Measurements from ENCODE around the gene EHBP1L1.

Gene EHBP1L1

GRCh38 chr11:65595131-65595530 lies 19.3 kb downstream of the EHBP1L1 start:
- DNase-seq: no peak

GRCh38 chr11:65595543-65596281 lies 19.9 kb downstream of the EHBP1L1 start, which contains the start of gene KCNK7:
Gene KCNK7, minus strand, starts transcription at chr11:65595800. Its CDS starts 28 bp downstream, at chr11:65595772.
- peak in 2 of 4 experiments; percentile 21 to 41 for DNase-seq

DNA sequence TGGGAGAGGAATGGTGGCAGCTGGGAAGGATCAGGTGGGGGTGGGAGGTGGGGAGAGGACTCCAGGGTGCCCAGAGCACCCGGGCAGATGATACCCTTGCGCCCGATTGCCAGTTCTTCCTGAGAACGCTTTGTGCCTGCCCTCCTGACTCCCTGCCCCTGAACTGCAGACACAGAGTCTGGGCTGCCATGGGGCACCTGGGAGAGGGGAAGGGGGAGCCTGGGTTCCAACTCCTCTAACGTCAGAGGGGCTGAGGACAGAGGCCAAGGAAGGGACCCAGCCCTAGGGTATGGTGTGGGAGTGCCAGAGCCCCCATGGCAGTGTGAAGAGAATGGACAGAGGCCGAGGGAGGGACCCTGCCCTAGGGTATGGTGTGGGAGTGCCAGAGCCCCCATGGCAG lies 20.7 kb downstream of the EHBP1L1 start:
- DNase-seq: no peak

DNA sequence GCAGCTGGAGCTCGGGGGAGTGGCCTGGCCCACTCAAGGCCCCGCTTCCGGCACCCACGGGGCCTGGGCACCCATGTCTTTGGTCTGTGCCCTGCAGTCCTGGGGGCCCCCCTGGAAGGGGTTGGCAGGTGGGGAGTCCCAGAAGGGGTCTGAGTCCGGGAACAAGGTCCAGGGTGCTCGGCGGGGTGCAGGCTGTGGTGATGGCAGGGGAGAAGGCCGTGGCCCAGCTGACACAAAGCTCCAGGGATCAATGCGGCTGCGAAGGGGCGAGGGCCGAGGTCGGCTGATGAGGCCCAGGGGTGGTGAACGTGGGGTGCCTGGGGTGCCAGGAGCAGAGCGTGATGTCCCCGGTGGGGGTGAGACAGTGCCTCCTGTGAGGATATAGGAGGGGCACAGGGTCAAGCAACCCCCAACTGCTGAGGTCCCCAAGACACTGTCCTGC lies 22.4 kb downstream of the EHBP1L1 start:
- DNase-seq: no peak

DNA sequence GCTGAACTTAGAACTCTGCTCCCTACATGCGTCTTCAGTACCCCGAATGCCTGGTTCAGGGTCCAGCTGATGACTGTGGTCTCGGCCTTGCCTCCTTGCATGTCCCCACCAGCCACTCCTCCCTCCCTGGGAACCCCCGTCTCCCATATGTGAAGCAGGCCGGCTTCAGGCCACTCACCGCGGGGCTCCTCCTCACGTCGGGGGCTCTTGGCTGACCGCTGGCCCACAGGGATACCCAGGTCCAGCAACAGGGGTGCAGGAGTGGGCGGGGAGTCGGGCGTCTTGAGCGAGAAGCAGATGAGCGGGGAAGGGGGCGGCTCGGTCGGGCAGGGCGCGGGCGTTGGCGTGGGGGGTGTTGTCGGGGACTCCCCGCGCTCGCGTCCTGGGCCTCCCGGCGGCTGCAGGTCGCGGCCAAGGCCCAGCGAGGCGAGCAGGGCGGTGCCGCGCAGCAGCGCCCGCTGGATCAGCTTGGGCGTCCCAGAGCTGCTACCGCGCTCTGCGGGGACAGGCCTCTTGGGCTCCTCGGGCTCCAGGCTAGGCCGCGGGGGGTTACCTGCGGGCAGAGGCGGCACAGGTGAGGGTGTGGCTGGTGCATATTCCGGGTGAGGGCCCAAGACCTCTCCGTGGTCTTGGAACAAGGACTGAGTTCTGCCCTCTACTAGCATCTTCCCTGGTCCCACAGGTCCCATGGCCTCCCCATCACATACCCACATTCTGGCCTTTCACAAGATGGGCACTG lies 23.5 kb downstream of the EHBP1L1 start:
- DNase-seq: no peak

- no peak for DNase-seq
Observed at GRCh38 chr11:65599955-65600246, 24.0 kb downstream of the EHBP1L1 start.

DNA sequence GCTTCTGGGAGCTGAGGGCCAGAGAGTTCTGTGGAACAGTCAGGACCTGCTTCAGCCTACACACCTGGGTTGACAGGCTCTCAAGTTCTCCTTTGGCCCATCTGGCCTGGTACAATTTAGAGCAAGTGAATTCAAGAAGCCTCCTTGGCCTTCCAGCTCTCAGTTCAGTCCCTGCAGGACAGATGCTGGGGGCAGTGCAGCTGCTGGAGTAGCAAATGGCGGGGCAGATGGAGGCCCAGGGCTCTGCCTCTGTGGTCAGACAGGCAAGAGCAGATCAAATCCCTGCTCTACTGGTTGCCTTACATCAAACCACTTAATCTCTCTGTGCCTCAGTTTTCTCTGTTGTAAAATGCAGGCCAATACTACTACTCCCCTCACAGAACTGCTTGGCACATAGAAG lies 28.4 kb downstream of the EHBP1L1 start:
- no peak for DNase-seq

DNA sequence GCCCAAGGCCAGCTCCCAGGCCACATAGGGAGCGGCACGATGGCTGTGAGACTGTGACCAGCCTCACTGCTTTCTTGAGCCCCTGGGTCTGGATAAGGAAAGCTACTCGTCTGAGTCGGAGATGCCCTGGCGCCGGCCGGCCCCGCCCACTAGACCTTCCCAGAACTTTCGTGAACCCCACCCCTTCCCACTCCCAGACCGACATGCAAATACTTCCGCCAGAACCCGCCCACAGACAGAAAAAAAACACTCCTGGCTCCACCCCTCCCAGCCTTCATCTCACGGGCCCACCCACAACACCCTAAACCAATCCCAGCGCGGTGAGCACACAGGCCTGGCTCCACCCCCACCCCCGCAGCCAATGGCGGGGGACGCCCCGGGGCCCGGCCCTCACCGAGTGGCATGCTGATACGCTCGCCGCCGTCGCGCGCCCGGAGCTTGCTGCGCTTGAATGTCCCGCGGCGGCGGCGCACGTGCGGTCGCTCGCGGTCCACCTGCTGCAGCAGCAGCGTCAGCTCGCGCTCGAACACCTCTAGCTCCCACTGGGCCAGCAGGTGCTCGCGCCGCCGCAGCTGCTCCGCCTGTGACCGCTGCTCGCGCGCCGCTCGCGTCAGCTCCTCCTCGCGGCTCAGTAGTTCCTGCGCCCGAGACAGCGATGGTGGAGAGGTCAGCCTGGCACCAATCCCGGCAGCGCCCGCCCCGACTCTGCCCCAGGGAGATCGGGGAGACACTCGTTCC lies 31.2 kb downstream of the EHBP1L1 start:
- DNase-seq: no peak

DNA sequence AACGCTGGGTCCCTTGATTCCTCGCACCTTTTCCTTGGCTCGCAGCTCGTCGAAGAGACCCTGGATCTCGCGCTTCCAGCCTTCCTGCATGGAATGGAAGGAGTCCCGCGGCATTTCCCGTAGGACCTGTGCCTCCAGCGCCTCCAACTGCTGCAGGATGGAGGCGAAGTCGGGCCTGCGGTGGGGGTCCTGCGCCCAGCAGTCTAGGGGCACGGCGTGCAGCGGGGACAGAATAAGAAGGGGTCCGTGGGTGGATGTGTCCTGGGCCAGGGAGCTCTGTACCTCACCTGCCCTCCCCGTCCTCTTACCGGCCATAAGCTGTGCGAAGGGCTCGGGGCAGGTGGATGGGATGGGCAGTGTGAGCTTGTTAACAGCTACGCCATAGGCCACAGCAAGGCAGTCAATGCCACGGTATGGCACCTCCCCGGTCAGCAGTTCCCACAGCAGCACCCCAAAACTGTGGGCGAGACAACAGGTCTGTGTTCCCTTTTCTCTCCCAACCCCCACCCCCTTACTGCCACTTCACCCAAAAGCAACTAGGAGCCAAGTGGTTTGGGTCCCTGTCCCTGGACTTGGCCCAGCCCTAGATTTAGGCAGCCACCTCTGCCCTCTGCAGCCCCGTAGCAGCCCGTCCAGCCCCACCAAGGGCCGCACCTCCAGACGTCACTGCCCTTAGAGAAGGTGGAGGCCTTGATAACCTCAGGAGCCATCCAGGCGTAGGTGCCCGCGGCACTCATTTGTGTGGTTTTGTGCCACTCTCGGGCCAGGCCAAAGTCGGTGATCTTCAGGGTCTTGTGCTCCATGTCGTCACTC lies 32.0 kb downstream of the EHBP1L1 start:
- DNase-seq: no peak

GRCh38 chr11:65609229-65609628 lies 33.4 kb downstream of the EHBP1L1 start:
- no peak for DNase-seq

DNA sequence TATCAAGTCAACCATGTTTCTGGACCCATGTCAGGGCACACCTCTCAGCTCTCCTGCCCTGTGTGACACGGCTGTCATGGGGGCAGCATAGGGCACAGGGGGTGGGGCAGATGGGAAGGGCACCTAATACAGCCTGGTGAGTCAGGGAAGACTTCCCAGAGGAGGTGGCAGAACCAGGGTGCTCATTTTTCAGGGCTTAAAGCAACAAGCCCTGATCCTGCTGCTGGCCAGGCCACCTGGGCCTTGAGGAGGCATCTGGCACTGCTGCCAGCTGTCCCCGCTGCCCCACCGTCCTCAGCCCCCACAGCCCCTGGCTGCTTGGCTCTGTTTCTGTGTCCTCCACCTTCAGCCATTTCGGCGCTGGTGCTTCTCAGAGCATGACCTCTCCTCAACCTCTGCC lies 33.8 kb downstream of the EHBP1L1 start:
- no peak for DNase-seq

GRCh38 chr11:65610404-65610803 lies 34.6 kb downstream of the EHBP1L1 start:
- peak in 3 of 4 experiments; percentile 30 to 54 (median 37) for DNase-seq

GRCh38 chr11:65611028-65611757 lies 35.3 kb downstream of the EHBP1L1 start:
- peak; percentile 85 to 93 (median 91) for DNase-seq

- DNase-seq: peak in 1 of 4 experiments; percentile 33
Observed at GRCh38 chr11:65611758-65612603, 36.1 kb downstream of the EHBP1L1 start.

DNA sequence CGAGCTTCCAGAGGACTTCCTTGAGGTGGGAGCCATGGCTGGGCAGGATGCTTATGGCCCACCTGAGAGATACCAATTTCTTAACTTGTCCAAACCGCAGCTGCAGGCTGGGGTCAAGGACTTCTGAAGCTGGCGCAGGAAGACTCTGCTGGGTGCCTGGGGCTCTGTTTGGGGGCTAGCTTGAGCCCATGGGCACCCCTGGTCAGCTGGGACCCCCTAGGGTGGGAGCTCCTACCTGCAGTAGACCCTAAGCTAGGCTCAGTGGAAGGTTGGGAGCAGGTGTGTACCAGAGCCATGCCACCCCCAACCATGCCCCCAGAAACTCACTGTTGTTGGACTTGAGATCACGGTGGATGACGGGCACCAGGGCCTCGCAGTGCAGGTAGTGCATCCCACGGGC lies 36.8 kb downstream of the EHBP1L1 start:
- DNase-seq: no peak

DNA sequence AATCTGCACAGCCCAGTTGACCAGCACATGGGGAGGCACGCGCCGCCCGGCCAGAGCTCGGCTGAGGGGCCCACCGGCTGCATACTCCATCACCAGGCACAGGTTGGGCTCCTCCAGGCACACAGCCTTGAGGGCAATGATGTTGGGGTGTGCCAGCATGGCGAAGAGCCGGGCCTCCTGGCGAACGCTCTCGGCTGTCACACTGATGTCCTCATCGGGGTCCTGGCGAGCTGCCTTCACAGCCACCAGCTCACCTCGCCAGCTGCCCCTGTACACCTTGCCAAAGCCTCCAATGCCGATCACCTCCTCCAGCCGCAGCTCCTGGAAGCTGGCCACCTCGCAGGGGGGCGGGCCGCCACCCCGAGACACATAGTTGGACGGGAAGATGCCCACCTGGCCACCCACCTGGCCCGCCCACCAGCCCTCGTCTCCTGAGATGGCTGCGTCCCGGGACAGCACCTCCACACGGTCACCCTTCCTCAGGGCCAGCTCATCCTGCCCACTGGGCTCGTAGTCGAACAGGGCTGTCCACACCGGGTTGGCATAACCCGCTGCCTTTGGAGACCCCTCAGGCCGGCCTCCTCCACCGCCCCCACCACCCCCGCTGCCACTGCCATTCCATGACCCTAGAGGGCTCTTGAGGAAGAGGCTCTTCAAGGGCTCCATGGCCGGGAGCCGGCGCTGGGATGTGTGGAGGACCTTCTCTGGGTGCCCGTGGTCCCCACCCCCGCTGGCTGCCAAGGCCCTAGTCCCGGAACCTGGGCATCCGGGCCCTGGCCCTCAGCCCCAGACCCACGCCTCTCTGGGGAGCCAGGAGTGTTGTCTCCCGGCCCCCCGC lies 37.5 kb downstream of the EHBP1L1 start:
- peak in 2 of 4 experiments; percentile 25 to 61 for DNase-seq

GRCh38 chr11:65615229-65615949 lies 39.5 kb downstream of the EHBP1L1 start, which contains the start of gene PCNX3:
Gene PCNX3, plus strand, starts transcription at chr11:65615776. Its CDS starts 536 bp downstream, at chr11:65616312.
- peak; percentile 100 for DNase-seq

GRCh38 chr11:65615950-65616574 lies 40.2 kb downstream of the EHBP1L1 start:
- DNase-seq: peak in 2 of 4 experiments; percentile 40 to 56
